Thymus (tissue), 11 donors: ENCODE results near the gene ZC3H15. TPM values are rescaled to one million over a fixed set of nuclear protein-coding genes. Genes with fewer than 3 reads are reported as not detected.
"Not testable (repeated sequence)": the region's sequence is repeated elsewhere in the genome, so short reads cannot be mapped to it uniquely, and the experiment has no call there.

Source experiments
- DNase-seq, 9 donors: peaks; one replicate each; pipeline ENCODE4 v3.0.0-alpha.2; 2013; ENCODE audit warnings: low spot score in 9 of 9, low read depth in 6 of 9, missing footprints in 1 of 9
- H3K27ac ChIP-seq, 2 donors: one replicate each; pipeline ENCODE4 v1.5.1; 2013; ENCODE audit warnings: control low read depth in 1 of 2, low read depth in 1 of 2, low read length in 1 of 2, mild to moderate bottlenecking in 1 of 2, moderate library complexity in 1 of 2
- H3K27me3 ChIP-seq, 2 donors: one replicate each; pipeline ENCODE4 v1.5.1; 2013; ENCODE audit warnings: low read length in 1 of 2; ENCODE audit not compliant: control insufficient read depth in 2 of 2, insufficient read depth in 1 of 2
- H3K36me3 ChIP-seq, 2 donors: one replicate each; pipeline ENCODE4 v1.5.1; 2013; ENCODE audit warnings: low read length in 1 of 2, mild to moderate bottlenecking in 1 of 2, moderate library complexity in 1 of 2; ENCODE audit not compliant: control insufficient read depth in 2 of 2, insufficient read depth in 2 of 2
- H3K4me1 ChIP-seq, 2 donors: one replicate each; pipeline ENCODE4 v1.5.1; 2013; ENCODE audit warnings: low read length in 2 of 2; ENCODE audit not compliant: control insufficient read depth in 2 of 2, insufficient read depth in 2 of 2
- H3K4me3 ChIP-seq, 2 donors: one replicate each; pipeline ENCODE4 v1.5.1; 2013; ENCODE audit warnings: low read length in 2 of 2, control low read depth in 1 of 2, mild to moderate bottlenecking in 1 of 2
- H3K9me3 ChIP-seq, 2 donors: one replicate each; pipeline ENCODE4 v1.5.1; 2013; ENCODE audit warnings: low read length in 1 of 2, mild to moderate bottlenecking in 1 of 2; ENCODE audit not compliant: control insufficient read depth in 2 of 2, insufficient read depth in 1 of 2
- WGBS: extraction: QIAGEN DNeasy Blood & Tissue Kit; methylation state at CpG from one replicate; pipeline ENCODE4 v1.1.7; 2013; 5-methylcytosine and 5-hydroxymethylcytosine counted together
- polyA plus RNA-seq: library from polyadenylated mRNA; stranded (reverse); fragments of 200-250 nt; gene quantifications from one replicate; pipeline ENCODE4 v1.2.3, GENCODE V29; 2013
- total RNA-seq: library from RNA; stranded (reverse); fragments of 120-200 nt; gene quantifications from one replicate; pipeline ENCODE4 v1.2.4, GENCODE V29; 2013
- donor health status: healthy.

Gene ZC3H15
- total and polyA plus RNA-seq, 2 donors = 72.7 to 75.9 TPM

DNA sequence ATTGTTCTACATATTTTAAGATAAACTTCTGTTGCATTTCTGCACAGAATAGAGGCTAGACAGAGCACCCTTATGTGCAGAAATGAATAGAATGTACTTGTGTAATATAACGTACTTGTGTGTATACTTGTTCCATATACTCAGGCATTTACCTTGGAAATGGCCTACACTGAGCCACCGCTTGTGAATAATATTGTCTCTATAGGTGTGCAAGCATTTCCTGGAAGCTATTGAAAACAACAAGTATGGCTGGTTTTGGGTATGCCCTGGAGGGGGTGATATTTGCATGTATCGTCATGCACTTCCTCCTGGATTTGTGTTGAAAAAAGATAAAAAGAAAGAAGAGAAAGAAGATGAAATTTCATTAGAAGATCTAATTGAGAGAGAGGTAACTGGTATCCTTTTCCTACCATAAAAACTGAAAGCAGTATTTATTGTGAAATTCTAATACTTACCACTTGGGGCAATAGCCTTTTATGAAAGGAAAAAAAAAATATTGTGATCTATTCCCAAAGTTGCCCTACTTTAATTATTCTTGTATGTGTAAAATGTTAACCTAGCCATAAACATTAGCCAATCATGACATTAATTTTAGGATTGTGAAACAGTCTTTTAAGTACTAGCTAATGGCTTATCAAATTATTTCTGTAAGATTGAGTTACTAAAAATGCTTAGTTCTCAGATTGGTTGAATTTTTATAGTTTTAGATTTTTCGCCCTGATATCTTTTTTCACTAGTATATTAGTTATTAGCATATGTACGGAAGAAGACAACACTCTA lies 18.0 kb downstream of the ZC3H15 start:
- Histone ChIP-seq H3K4me1 (no peaks in the 10 kb centered on the region), H3K9me3 (no peaks in the 10 kb centered on the region), H3K27ac (no peak overlapping the region), H3K36me3 (peaks cover 18 to 80% of the 10 kb centered on the region in 2 donors), H3K27me3 (no peaks in the 10 kb centered on the region), H3K4me3 (no peak overlapping the region)
- peak in 2 of 9 donors; percentile 7 to 49 for DNase-seq
- 90% methylated on average over 5 of the region's 5 CpGs for WGBS

DNA sequence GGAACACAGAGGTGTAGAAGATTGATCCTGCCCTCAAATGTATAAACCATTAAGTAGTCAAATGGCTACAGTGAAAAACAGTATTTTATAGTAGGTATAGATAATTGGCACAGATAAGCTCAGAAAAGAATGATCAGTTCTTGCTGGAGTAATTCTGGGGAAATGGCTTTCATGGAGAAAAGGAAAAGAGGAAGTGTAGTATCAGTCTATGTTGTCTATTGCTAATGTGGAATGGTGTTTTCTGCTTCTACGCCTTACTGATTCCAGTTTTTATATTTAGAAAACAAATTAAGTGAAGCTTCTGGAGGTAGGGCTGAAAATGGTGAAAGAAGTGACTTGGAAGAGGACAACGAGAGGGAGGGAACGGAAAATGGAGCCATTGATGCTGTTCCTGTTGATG lies 22.2 kb downstream of the ZC3H15 start:
- Histone ChIP-seq H3K27ac (no peak overlapping the region), H3K27me3 (no peaks in the 10 kb centered on the region), H3K4me1 (no peaks in the 10 kb centered on the region), H3K36me3 (peaks cover 9 to 74% of the 10 kb centered on the region in 2 donors), H3K4me3 (no peak overlapping the region), H3K9me3 (no peaks in the 10 kb centered on the region)
- no peak for DNase-seq
- WGBS = 98% methylated on average over 3 of the region's 3 CpGs

DNA sequence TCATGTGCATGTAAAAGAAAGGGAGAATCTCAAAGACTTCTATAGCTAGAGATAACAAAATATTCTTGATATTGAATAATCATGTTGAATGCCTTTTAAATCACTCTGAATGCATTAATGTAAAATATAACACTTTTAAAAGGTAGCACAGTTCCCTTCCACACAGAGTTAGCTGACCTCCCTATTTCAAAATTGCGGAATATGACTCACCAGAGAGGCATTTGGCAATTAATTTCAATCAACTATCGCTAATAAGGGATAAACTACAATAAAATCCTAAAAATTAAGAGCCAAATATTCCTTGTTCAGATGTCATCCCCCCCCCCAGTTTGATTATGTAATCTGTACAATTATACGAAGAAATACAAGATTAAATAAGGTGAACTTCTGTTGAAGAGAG lies 29.3 kb downstream of the ZC3H15 start:
- Histone ChIP-seq H3K9me3 (no peaks in the 10 kb centered on the region), H3K27me3 (no peaks in the 10 kb centered on the region), H3K27ac (no peak overlapping the region), H3K4me3 (no peak overlapping the region), H3K36me3 (peaks cover 0 to 24% of the 10 kb centered on the region in 2 donors), H3K4me1 (no peaks in the 10 kb centered on the region)
- 97% methylated on average over 3 of the region's 3 CpGs for WGBS
- DNase-seq = no peak

DNA sequence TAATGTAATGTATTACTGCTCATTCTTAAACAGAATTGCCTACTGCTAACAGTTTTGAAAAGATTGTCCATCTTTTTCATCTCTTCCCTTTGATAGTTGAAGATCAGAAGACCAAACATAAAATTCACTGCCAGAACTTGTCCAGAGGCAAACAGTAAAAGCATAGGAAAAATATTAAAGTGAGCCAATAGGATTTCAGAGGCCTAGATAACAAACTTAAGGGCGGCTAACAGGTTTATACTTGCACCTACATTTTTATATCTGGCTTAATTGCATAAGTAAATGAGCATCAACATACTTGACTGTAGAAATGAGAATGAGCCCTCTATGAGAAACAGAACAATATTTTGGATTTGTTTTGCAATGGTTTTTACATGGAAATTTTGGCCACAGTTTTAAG lies 30.3 kb downstream of the ZC3H15 start:
- no peaks in the 10 kb centered on the region for H3K9me3 ChIP-seq
- no peak overlapping the region for H3K27ac ChIP-seq
- peaks cover 5 to 22% of the 10 kb centered on the region in 2 donors for H3K36me3 ChIP-seq
- no peak overlapping the region for H3K4me3 ChIP-seq
- no peaks in the 10 kb centered on the region for H3K27me3 ChIP-seq
- DNase-seq = no peak
- 93% methylated on average over 1 of the region's 1 CpG for WGBS
- no peaks in the 10 kb centered on the region for H3K4me1 ChIP-seq

DNA sequence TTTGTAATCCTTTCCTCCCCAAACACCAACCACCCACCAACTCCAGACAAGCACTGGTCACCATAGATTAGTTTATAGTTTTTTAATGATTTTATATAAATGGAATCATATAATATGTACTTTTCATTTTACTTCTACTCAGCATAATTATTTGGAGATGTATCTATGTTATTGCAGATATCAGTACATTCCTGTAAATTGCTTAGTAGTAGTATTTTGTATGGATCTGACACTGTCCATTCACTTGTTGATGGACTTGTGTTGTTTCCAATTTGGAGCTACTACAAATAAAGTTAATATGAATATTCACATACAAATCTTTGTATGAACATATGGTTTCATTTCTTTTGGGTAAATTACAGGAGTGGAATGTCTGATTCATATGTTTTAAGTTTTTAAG lies 31.0 kb downstream of the ZC3H15 start:
- DNase-seq = no peak
- Histone ChIP-seq H3K36me3 (peaks cover 5 to 17% of the 10 kb centered on the region in 2 donors), H3K9me3 (no peaks in the 10 kb centered on the region), H3K27me3 (no peaks in the 10 kb centered on the region), H3K4me1 (no peaks in the 10 kb centered on the region), H3K27ac (no peak overlapping the region), H3K4me3 (no peak overlapping the region)

DNA sequence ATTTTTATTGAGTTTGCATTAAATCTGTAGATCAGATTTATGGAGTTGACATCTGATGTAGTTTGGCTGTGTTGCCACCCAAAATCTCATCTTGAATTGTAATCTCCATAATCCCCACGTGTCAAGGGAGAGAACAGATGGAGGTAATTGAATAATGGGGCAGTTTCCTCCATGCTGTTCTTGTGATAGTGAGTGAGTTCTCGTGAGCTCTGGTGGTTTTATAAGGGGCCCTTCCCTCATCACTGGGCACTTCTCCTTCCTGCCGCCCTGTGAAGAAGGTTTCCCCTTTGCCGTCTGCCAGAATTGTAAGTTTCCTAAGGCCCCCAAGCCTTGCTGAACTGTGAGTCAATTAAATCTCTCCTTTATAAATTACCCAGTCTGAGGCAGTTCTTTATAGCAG lies 32.2 kb downstream of the ZC3H15 start:
- no peak overlapping the region for H3K27ac ChIP-seq
- no peaks in the 10 kb centered on the region for H3K9me3 ChIP-seq
- H3K27me3 ChIP-seq = no peaks in the 10 kb centered on the region
- H3K4me1 ChIP-seq = no peaks in the 10 kb centered on the region
- DNase-seq = no peak
- WGBS = 77% methylated on average over 4 of the region's 4 CpGs
- H3K36me3 ChIP-seq = peaks cover 5 to 11% of the 10 kb centered on the region in 2 donors
- H3K4me3 ChIP-seq = no peak overlapping the region

DNA sequence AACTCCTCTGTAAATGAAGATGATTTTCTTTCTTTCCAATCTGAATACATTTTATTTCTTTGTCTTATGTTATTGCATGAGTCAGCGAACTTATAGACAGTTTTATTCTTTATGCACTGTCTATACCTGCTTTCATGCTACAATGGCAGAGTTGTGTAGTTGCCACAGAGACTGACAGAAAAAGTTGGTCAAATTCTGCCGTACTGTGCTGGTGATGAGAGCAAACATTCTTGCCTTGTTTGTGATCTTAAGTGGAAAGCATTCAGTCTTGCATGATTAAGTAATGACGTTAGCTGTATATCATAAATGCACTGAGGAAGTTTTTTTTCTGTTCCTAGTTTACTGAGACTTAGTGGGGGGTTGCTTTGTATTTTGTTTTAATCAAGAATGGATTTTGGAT lies 32.9 kb downstream of the ZC3H15 start:
- Histone ChIP-seq H3K27me3 (no peaks in the 10 kb centered on the region), H3K4me1 (no peaks in the 10 kb centered on the region), H3K4me3 (no peak overlapping the region), H3K9me3 (no peaks in the 10 kb centered on the region), H3K27ac (no peak overlapping the region), H3K36me3 (peaks cover 5 to 11% of the 10 kb centered on the region in 2 donors)
- DNase-seq = no peak
- WGBS = 95% methylated on average over 3 of the region's 3 CpGs

DNA sequence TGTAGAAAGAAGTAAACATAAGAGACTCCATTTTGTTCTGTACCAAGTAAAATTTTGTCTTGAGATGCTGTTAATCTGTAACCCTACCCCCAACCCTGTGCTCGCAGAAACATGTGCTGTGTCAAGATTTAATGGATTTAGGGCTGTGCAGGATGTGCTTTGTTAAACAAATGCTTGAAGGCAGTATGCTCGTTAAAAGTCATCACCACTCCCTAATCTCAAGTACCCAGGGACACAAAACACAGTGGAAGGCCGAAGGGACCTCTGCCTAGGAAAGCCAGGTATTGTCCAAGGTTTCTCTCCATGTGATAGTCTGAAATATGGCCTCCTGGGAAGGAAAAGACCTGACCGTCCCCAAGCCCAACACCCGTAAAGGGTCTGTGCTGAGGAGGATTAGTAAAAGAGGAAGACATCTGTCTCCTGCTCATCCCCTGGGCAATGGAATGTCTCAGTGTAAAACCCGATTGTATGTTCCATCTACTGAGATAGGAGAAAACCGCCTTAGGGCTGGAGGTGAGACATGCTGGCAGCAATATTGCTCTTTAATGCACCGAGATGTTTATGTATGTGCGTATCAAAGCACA lies 35.6 kb downstream of the ZC3H15 start:
- not testable (repeated sequence) for H3K27ac ChIP-seq, H3K4me3 ChIP-seq, DNase-seq, H3K27me3 ChIP-seq, H3K36me3 ChIP-seq, H3K9me3 ChIP-seq, H3K4me1 ChIP-seq
- 97% methylated on average over 9 of the region's 9 CpGs for WGBS

DNA sequence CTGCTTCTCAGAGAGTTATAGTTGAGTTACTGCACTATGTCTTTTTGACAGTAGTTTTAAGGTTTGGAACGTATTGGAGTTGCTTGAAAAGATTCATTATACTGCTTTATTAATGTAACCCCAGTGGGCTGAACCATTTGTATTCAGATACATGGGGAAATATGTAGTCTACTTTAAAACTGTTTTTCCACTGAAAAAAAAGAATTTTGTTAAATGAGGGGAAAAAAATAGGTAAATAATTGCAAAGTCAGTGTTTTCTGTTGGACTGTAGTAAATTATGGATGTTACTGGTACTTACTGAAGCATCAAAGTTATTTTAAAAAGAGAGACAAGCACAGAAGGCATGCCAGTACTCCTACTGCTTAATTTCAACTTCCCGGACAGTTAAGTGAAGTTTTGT lies 36.4 kb downstream of the ZC3H15 start:
- Histone ChIP-seq H3K9me3 (no peaks in the 10 kb centered on the region), H3K4me1 (no peaks in the 10 kb centered on the region), H3K4me3 (no peak overlapping the region), H3K36me3 (peaks cover 5 to 7% of the 10 kb centered on the region in 2 donors), H3K27me3 (no peaks in the 10 kb centered on the region), H3K27ac (no peak overlapping the region)
- DNase-seq = no peak
- 97% methylated on average over 2 of the region's 2 CpGs for WGBS
